Gastrocnemius medialis (tissue), 4 donors: ENCODE results near the gene CNST. TPM values are rescaled to one million over a fixed set of nuclear protein-coding genes. Genes with fewer than 3 reads are reported as not detected.

ENCODE experiments used
- ATAC-seq, 2 donors: fragments of 150-250 bp; one replicate each; pipeline ENCODE4 v1.9.1; 2016
- DNase-seq, 2 donors: peaks; one replicate each; pipeline ENCODE4 v3.0.0-alpha.2; 2019
- H3K27ac ChIP-seq, 4 donors: fragments of 200-600 bp; sonication (generic); 1 replicate in 1 of 4; 2 replicates in 3 of 4; pipeline ENCODE4 v1.5.1; 2016 to 2018; ENCODE audit warnings: mild to moderate bottlenecking in 2 of 4, moderate library complexity in 1 of 4
- H3K27me3 ChIP-seq, 3 donors: fragments of 200-600 bp; sonication (generic) in 2 of 3; 1 replicate in 1 of 3; 2 replicates in 2 of 3; pipeline versions ENCODE4 v1.5.1 to v1.6.0; 2016 to 2019; ENCODE audit warnings: mild to moderate bottlenecking in 1 of 3, moderate library complexity in 1 of 3
- H3K36me3 ChIP-seq, 2 donors: fragments of 200-600 bp; sonication (generic) in 1 of 2; one replicate each; pipeline ENCODE4 v1.5.1; 2017 to 2018
- H3K4me1 ChIP-seq, 2 donors: fragments of 200-600 bp; sonication (generic) in 1 of 2; one replicate each; pipeline ENCODE4 v1.5.1; 2016 to 2017; ENCODE audit warnings: mild to moderate bottlenecking in 2 of 2
- H3K4me3 ChIP-seq, 4 donors: fragments of 200-600 bp; sonication (generic) in 3 of 4; 1 replicate in 1 of 4; 2 replicates in 3 of 4; pipeline ENCODE4 v1.5.1; 2016 to 2019; ENCODE audit warnings: mild to moderate bottlenecking in 2 of 4
- H3K9me3 ChIP-seq, 3 donors: fragments of 200-600 bp; sonication (generic) in 2 of 3; 1 replicate in 1 of 3; 2 replicates in 2 of 3; pipeline ENCODE4 v1.5.1; 2016 to 2019
- POLR2A ChIP-seq, 2 donors: fragments of 450-650 bp; IDR thresholded peaks; one replicate each; pipeline ENCODE4 v1.6.1; 2017; ENCODE audit warnings: antibody characterized with exemption in 2 of 2, mild to moderate bottlenecking in 2 of 2, moderate library complexity in 2 of 2
- in situ Hi-C, 4 donors: fragments of 200-750 bp; cut with MboI; loops; one replicate each; pipeline versions ENCODE4 v1.15.0 to v1.8.0; 2017; ENCODE audit warnings: low sequenced_read_pairs in 4 of 4
- intact Hi-C: fragments of 100-400 bp; cut with DNase I; formaldehyde crosslinking; loops from one replicate; pipeline ENCODE4 v1.15.1; 2023; ENCODE audit warnings: low total_unique reads
- total RNA-seq, 4 donors: library from RNA; depleted of rRNA; stranded (reverse); fragments of >200 nt; gene quantifications; one replicate each; pipeline versions ENCODE4 v1.1.0 to v1.2.3, GENCODE V29; 2016
- TF ChIP-seq, protein P1 (sequence below), 5 experiments: fragments of 450-650 bp in 3 of 5; fragments of 200-600 bp in 2 of 5; sonication (generic) in 2 of 5; IDR thresholded peaks in 4 of 5; conservative IDR thresholded peaks in 1 of 5; 1 replicate in 4 of 5; 2 replicates in 1 of 5; pipeline ENCODE4 v1.5.1; 2016 to 2019; ENCODE audit warnings: antibody characterized with exemption in 5 of 5, mild to moderate bottlenecking in 3 of 5, moderate library complexity in 3 of 5

Gene CNST
- total RNA-seq, 4 donors from 2014 or later: 62.7 to 105 (median 81.5) TPM

DNA sequence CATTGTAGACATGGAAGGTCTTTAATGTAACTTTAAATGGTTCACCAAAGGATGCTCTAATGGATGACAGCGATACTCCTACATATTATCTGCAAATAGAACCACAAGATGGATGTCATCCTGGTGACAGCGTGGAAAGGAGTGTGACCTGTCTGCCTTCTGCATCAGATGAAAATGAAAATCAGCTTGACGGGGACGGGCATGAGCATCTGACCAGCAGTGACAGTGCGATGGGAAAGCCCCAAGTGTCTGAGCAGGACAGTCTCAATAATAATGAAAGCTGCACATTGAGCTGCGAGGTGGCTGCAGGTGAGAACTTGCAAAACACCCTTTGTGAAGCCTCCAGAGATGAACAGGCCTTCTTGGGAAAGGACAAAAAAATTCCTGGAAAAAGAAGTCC, 25.2 kb downstream of the CNST start:
- no peaks in the 10 kb centered on the region for H3K9me3 ChIP-seq
- intact Hi-C loops (no loop called here), in situ Hi-C loops (no loop called here)
- TF ChIP-seq, protein P1, sequence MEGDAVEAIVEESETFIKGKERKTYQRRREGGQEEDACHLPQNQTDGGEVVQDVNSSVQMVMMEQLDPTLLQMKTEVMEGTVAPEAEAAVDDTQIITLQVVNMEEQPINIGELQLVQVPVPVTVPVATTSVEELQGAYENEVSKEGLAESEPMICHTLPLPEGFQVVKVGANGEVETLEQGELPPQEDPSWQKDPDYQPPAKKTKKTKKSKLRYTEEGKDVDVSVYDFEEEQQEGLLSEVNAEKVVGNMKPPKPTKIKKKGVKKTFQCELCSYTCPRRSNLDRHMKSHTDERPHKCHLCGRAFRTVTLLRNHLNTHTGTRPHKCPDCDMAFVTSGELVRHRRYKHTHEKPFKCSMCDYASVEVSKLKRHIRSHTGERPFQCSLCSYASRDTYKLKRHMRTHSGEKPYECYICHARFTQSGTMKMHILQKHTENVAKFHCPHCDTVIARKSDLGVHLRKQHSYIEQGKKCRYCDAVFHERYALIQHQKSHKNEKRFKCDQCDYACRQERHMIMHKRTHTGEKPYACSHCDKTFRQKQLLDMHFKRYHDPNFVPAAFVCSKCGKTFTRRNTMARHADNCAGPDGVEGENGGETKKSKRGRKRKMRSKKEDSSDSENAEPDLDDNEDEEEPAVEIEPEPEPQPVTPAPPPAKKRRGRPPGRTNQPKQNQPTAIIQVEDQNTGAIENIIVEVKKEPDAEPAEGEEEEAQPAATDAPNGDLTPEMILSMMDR (IDR thresholded peaks at IDR 0.05 in 4 of 5, conservative IDR thresholded peaks at IDR 0.05 in 1 of 5): no peak
- TF ChIP-seq POLR2A (IDR thresholded peaks at IDR 0.05): no peak
- DNase-seq (no peak), ATAC-seq (no peak)
- peaks cover 0 to 39% of the 10 kb centered on the region in 2 donors for H3K36me3 ChIP-seq
- H3K27ac ChIP-seq: no peak overlapping the region
- H3K4me1 ChIP-seq: peaks cover 19 to 31% of the 10 kb centered on the region in 2 donors
- no peak overlapping the region for H3K4me3 ChIP-seq
- no peaks in the 10 kb centered on the region for H3K27me3 ChIP-seq

DNA sequence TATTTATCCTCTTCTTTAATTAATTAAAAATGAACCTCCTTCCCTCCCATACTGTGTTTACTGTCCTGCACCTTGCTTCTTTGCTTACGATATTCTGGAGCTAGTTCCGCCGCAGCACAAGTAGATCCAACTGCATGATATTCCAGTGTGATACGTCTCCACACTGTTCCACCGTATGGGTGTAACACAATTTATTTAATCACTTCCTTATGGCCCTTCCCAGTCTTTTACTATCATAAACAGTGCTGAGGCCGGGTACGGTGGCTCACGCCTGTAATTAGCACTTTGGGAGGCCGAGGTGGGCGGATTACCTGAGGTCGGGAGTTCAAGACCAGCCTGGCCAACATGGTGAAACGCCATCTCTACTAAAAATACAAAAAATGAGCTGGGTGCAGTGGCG, 25.7 kb downstream of the CNST start:
- no peaks in the 10 kb centered on the region for H3K27me3 ChIP-seq
- H3K4me3 ChIP-seq: no peak overlapping the region
- H3K4me1 ChIP-seq: peaks cover 15 to 28% of the 10 kb centered on the region in 2 donors
- DNase-seq: no peak
- no peaks in the 10 kb centered on the region for H3K9me3 ChIP-seq
- TF ChIP-seq POLR2A (IDR thresholded peaks at IDR 0.05): no peak
- TF ChIP-seq, protein P1 (IDR thresholded peaks at IDR 0.05 in 4 of 5, conservative IDR thresholded peaks at IDR 0.05 in 1 of 5): no peak
- peaks cover 0 to 39% of the 10 kb centered on the region in 2 donors for H3K36me3 ChIP-seq
- in situ Hi-C loops: no loop called here
- intact Hi-C loops: no loop called here
- H3K27ac ChIP-seq: no peak overlapping the region
- no peak for ATAC-seq

DNA sequence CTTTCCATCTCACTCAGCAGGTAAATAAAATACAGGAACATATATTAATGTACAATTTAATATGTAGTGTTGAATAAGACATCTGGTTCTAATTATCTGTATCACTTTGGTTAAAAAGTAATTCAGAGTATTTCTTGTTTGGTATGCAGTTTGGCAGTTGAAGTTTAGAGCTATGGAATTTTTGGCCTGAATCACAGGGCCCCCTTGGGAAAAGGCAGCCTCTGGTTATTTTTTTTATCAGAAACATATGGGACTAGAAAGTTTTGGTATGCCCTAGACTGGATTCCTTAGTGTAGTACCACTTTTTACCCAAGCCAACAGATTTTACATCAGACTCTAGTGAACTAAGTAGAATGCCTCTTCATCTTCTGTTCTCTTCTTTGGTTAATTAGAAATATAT, 26.4 kb downstream of the CNST start:
- ATAC-seq (no peak), DNase-seq (no peak)
- Histone ChIP-seq H3K4me3 (no peak overlapping the region), H3K27ac (peak overlapping the region in 1 of 4 donors; percentile 4), H3K27me3 (no peaks in the 10 kb centered on the region), H3K9me3 (no peaks in the 10 kb centered on the region), H3K4me1 (peaks cover 17 to 28% of the 10 kb centered on the region in 2 donors), H3K36me3 (peaks cover 0 to 39% of the 10 kb centered on the region in 2 donors)
- intact Hi-C loops: no loop called here
- TF ChIP-seq, protein P1 (IDR thresholded peaks at IDR 0.05 in 4 of 5, conservative IDR thresholded peaks at IDR 0.05 in 1 of 5): no peak
- no peak for TF ChIP-seq POLR2A (IDR thresholded peaks at IDR 0.05)
- in situ Hi-C loops: no loop called here

DNA sequence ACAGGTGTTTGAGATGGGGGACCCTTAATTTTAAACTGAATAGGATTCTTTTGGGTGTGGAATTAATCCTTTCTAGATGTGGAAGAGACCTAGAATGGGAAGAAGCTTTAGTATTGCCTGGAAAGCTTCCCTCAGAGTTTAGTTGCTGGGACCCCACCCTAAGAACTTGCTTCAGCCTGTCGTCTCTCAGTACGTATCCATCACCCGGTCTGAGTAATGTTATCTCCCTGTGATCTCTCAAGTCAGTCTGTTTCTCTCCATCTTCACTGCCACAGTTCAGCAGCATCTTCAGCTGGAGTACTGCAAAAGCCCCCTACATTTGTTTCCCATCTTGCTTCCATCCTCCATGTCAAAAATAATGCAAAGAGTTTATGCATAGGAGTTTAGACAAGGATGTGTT, 28.9 kb downstream of the CNST start:
- Histone ChIP-seq H3K27ac (no peak overlapping the region), H3K4me3 (no peak overlapping the region), H3K9me3 (no peaks in the 10 kb centered on the region), H3K4me1 (peaks cover 17 to 26% of the 10 kb centered on the region in 2 donors), H3K36me3 (peaks cover 0 to 39% of the 10 kb centered on the region in 2 donors), H3K27me3 (no peaks in the 10 kb centered on the region)
- intact Hi-C loops: no loop called here
- DNase-seq (no peak), ATAC-seq (no peak)
- in situ Hi-C loops: no loop called here
- TF ChIP-seq, protein P1 (IDR thresholded peaks at IDR 0.05 in 4 of 5, conservative IDR thresholded peaks at IDR 0.05 in 1 of 5): no peak
- TF ChIP-seq POLR2A (IDR thresholded peaks at IDR 0.05): no peak

DNA sequence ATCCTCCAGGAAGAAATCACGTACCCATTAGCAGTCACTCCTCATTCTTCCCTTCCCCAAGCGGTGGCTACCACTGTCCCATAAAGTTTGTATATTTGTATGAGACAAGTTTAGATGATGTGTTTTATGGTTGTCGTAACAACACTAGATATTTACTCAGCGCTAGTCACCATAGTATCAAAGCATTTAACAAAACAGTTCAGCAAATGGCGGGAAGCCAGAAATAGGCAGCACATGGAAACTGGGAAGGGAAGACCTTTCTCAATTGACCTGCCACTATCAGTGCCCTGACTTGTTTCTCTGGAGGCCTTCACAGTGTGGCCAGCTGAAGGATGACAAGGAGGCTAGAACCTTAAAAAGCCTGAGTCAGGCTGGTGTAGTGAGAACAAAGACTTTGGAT, 31.1 kb downstream of the CNST start:
- in situ Hi-C loops: no loop called here
- Histone ChIP-seq H3K4me3 (no peak overlapping the region), H3K9me3 (no peaks in the 10 kb centered on the region), H3K27me3 (no peaks in the 10 kb centered on the region), H3K27ac (peak overlapping the region; percentile 32 to 55 (median 40)), H3K4me1 (peaks cover 23 to 33% of the 10 kb centered on the region in 2 donors), H3K36me3 (peaks cover 0 to 29% of the 10 kb centered on the region in 2 donors)
- TF ChIP-seq POLR2A (IDR thresholded peaks at IDR 0.05): no peak
- TF ChIP-seq, protein P1 (IDR thresholded peaks at IDR 0.05 in 4 of 5, conservative IDR thresholded peaks at IDR 0.05 in 1 of 5): no peak
- DNase-seq (no peak), ATAC-seq (peak; percentile 24 to 29)
- intact Hi-C loops: no loop called here
